Kidney glomerular epithelial cell (primary cell): Measurements from ENCODE around the gene KLHL36.
A peak's percentile ranks its signal among the peaks of the same experiment; 100 is the strongest.

Experiments
- DNase-seq: peaks from one replicate; lab custom pipeline; 2025; lab: John Stamatoyannopoulos, UW

Gene KLHL36

DNA sequence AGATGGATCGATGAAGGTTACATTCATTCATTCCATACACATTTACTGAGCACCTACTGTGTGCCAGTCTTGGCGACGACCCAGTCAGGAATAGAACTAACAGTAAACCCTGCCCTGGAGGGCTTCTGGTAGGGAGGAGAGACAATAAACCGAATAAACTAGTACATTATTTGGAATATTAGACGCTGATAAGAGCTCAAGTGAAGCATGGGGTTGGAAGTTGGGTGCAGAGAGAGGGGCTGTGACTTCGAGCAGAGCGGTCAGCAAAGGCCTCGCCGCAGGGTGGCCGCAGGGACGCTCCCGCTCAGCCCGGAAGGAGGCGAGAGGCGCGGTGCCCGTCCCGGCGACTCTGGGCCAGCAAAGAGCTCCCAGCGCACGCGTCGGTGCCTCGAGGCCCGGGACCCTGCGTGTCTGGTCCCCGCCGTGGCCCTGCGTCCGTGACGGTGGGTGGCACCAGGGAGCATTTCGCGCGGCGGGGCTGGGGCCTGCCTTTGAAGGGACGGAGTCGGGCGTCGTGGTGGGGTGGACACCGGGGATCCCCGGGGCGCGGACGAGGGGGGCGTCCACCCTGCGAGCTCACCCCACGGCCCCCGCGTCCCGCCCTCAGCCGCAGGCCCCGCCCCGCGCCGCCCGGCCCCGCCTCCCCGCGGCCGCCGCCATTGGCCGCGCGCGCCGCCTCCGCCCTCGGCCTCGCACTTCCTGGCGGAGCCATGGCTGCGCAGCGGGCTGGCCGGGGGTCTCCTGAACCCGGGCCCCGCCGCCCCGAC, at the start of gene KLHL36:
Gene KLHL36, plus strand, starts transcription at position 684 of the 767 bp plus-strand sequence. CDS start 2,357 bp downstream, outside the sequence.
- peak; percentile 29 for DNase-seq

DNA sequence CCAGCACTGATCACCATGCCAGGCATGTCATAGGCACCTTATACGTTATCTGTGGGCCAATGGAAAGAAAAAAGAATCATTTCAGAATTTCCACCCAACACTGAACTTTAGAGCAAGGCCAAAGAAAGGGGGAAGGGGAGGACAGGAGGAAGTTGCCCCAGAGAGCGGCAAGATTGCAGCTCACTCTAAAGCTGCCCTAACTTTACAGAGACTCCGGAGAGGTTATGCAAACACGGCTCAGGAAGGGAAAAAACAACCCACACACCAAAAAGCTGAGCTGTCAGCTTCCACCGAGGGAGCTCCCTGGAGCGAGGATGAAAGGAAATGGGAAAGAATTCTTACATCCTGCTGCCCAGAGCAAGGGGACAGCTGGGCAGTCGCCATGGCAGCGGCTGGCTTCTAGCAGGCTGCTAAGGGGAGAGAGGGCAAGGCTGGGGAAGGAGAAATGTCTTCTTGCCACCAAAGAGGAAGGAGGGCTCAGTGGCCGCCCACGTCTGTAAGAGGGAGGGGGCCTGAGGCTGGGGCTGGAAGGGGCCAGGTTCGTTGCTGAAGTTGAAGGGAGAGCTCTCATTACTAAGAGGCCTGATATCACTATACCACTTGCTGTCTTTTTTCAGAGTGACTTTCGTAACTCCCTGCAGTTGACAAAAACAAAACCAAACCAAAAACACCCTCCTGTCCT, 48.6 kb upstream of the KLHL36 start:
- peak; percentile 75 for DNase-seq

- no peak for DNase-seq
These were observed 47.7 kb upstream of the KLHL36 start for GRCh38 chr16:84600343-84601229.

DNA sequence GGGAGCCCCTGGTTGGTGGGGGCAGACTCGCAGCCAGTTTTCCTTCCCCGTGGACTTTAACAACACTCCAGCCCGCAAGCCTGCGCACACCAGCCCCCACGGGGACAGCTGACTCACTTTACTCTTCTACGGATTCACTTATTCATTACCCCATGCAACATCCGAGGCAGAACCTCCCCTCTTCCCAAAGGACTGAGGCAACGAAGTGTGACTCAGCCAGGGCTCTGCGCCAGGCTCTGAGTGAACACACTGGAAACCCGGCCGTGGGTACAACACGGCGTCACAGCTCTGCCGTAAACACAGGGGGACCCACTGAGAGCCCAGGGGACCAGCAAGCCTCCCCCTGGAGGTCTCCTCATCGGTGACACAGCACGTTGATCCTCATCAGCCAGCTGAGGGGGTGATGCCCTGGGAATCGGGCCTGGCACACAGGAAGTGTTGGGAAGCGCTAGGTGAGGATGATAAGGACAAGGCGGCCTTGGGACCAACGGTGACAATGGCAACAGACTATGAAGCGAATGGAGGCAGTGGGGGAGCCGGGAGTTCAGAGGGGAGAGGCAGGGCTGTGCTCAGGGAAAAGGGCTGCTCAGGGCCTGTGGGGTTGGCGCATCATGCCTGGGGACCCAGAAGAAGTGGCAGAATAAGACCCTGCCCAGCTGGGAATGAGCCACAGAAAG, 45.0 kb upstream of the KLHL36 start:
- DNase-seq = peak; percentile 95

GRCh38 chr16:84603940-84604339, 44.4 kb upstream of the KLHL36 start:
- DNase-seq = no peak

GRCh38 chr16:84604477-84605013, 43.8 kb upstream of the KLHL36 start:
- DNase-seq = peak; percentile 60

GRCh38 chr16:84605339-84605848, 42.9 kb upstream of the KLHL36 start:
- DNase-seq = no peak

DNA sequence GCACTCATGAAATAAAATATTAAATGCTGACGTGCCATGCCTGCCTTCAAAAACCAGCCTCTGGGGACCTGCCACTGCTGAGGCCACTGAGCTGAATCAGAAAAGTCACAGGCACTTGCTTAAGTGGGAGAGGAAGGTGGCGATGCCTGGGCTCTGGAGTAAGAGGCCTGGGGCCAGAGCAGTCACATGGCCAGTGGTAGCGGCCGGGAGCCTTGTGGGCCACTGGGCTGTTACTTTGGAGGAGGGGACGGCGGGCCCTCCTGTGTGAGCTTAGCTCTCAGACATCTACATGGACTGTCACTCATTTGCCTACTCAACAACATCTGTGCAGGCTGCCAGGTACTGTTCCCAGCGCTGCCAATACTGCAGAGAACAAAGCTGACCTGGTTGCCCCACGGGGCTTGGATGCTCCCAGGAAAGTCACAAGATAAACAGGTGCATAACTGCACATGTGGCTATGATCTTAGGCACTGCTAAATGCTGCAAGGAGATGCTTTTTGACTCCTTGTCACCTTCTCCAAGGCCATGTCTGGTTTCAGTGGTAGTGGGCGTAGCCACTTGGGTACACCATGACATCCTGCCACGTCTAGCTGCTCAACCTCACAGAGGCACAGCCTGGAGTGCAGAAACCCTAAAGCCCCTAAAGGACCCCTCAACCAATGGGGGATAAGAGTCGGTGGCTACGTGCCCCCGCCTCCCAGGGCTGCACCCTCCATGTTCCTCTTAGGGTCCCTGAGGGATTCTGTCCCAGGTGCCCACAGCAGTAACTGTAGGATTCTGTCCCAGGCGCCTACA, 42.0 kb upstream of the KLHL36 start:
- DNase-seq = no peak

DNA sequence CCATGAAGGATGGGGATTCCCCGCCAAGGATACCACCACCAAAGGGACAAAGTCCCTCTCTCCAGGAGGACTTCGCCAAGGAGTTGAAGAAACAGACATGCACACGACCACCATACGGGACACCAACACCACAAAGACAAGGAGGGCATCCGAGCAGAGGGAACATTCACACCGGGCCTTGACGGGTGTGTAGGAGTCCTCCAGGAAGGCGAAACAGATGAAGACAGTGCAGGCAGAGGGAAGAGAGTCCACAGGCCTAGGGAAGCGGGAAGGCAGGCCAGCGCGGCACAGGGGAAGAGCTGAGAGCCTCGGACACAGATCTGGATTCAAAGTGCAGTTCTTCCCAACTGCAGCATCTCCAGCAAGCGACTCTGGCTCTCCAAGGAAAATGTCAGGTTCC, 41.2 kb upstream of the KLHL36 start:
- DNase-seq = no peak

DNA sequence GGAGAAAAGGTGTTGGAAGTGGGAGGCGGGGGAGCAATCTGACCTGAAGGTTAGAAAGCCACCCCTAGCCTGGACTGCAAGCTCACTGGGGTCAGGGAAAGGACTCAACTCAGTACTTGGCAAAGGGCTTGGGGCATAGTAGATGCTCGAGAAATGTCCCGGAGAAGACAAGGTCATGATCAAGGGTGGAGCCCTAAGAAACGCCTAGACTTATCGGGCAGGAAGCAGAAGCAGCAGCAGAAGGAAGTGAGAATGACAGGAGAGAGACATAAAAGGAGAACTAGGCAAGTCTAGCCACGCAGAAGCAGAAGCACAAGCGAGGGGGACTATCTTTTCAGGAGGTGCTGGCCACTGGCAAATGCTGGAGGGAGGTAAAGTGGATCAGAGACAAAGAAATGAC, 40.6 kb upstream of the KLHL36 start:
- no peak for DNase-seq

DNA sequence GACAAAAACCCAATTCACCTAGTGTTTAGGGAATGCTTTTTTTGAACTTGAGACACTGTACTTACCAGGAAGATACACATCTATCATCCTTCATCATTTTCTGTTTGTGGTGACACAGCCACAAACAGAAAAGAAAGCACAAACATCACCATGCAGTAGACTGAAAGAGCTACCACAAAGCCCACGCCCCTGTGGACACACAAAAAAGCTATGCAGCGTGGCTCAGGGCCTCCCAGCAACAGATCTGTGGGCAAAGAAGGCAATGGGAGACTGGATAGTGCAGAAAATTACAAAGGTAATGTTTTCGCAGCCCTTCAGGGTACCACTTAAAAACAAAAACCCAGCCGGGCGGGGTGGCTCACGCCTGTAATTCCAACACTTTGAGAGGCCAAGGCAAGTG, 40.0 kb upstream of the KLHL36 start:
- no peak for DNase-seq

- no peak for DNase-seq
These were observed 38.6 kb upstream of the KLHL36 start for GRCh38 chr16:84609563-84610177.

GRCh38 chr16:84610376-84610775, 37.9 kb upstream of the KLHL36 start:
- no peak for DNase-seq

GRCh38 chr16:84611041-84611440, 37.3 kb upstream of the KLHL36 start:
- no peak for DNase-seq

- no peak for DNase-seq
These were observed 35.6 kb upstream of the KLHL36 start for GRCh38 chr16:84612686-84613085.

GRCh38 chr16:84613408-84614072, 34.8 kb upstream of the KLHL36 start:
- DNase-seq = no peak

GRCh38 chr16:84614073-84614459, 34.2 kb upstream of the KLHL36 start:
- DNase-seq = no peak

- no peak for DNase-seq
These were observed 33.7 kb upstream of the KLHL36 start for GRCh38 chr16:84614623-84614967.

GRCh38 chr16:84614968-84615813, 33.1 kb upstream of the KLHL36 start:
- no peak for DNase-seq
